Lung (tissue), 12 donors: ENCODE data around the gene TMEM266. TPM values are rescaled to one million over a fixed set of nuclear protein-coding genes. Genes with fewer than 3 reads are reported as not detected.
A peak's percentile ranks its signal among the peaks of the same experiment; 100 is the strongest.

ENCODE experiments used
- ATAC-seq: fragments of 200-7000 bp; cut with Tn5 transposase; one replicate; pipeline ENCODE4 v1.9.1; 2020; ENCODE audit warnings: moderate number of reproducible peaks; ENCODE audit not compliant: insufficient read depth, low FRiP score
- DNase-seq, 3 donors: peaks; one replicate each; pipeline ENCODE4 v3.0.0-alpha.2; 2013 to 2017
- H3K27ac ChIP-seq, 2 donors: one replicate each; pipeline ENCODE4 v1.5.1; 2013; ENCODE audit warnings: mild to moderate bottlenecking in 2 of 2, moderate library complexity in 2 of 2, control low read depth in 1 of 2, inconsistent platforms in 1 of 2, low read depth in 1 of 2, low read length in 1 of 2
- H3K27me3 ChIP-seq, 3 donors: one replicate each; pipeline ENCODE4 v1.5.1; 2013; ENCODE audit warnings: low read length in 2 of 3; ENCODE audit not compliant: control insufficient read depth in 3 of 3, insufficient read depth in 3 of 3
- H3K36me3 ChIP-seq, 4 donors: one replicate each; pipeline ENCODE4 v1.5.1; 2013; ENCODE audit warnings: low read length in 4 of 4, mild to moderate bottlenecking in 1 of 4, moderate library complexity in 1 of 4; ENCODE audit not compliant: control insufficient read depth in 4 of 4, insufficient read depth in 4 of 4
- H3K4me1 ChIP-seq, 5 donors: one replicate each; pipeline ENCODE4 v1.5.1; 2013; ENCODE audit warnings: low read length in 5 of 5, mild to moderate bottlenecking in 2 of 5, moderate library complexity in 1 of 5; ENCODE audit not compliant: control insufficient read depth in 5 of 5, insufficient read depth in 5 of 5
- H3K4me3 ChIP-seq: one replicate; pipeline ENCODE4 v1.5.1; 2013; ENCODE audit warnings: mild to moderate bottlenecking, control low read depth, moderate library complexity
- H3K9ac ChIP-seq, 2 donors: one replicate each; pipeline ENCODE4 v1.5.1; 2013; ENCODE audit warnings: low read length in 2 of 2, control low read depth in 1 of 2; ENCODE audit not compliant: insufficient read depth in 1 of 2
- H3K9me3 ChIP-seq, 4 donors: one replicate each; pipeline ENCODE4 v1.5.1; 2013; ENCODE audit warnings: low read length in 3 of 4, mild to moderate bottlenecking in 1 of 4, moderate library complexity in 1 of 4; ENCODE audit not compliant: control insufficient read depth in 4 of 4, insufficient read depth in 3 of 4
- CTCF ChIP-seq: IDR thresholded peaks from 2 replicates; pipeline ENCODE4 v1.5.1; 2012; ENCODE audit warnings: mild to moderate bottlenecking; ENCODE audit errors: control extremely low read depth, extremely low read depth
- WGBS, 2 donors: extraction: QIAGEN DNeasy Blood & Tissue Kit; methylation state at CpG; one replicate each; pipeline ENCODE4 v1.1.7; 2013; 5-methylcytosine and 5-hydroxymethylcytosine counted together
- polyA plus RNA-seq, 2 donors: library from polyadenylated mRNA; stranded (reverse); fragments of 200-250 nt; gene quantifications; one replicate each; pipeline ENCODE4 v1.2.1, GENCODE V29; 2013
- total RNA-seq, 2 donors: library from RNA; depleted of rRNA in 1 of 2; stranded (reverse); fragments of >200 nt in 1 of 2; gene quantifications; one replicate each; pipeline ENCODE4 v1.2.1, GENCODE V29; 2014 to 2021
- donor health status: control.
- donor health status: control.
- donor health status: Bipolar disorder and iron deficiency.
- donor health status: healthy.
- donor health status: DM: yes; HTN: yes; CAD: no.

TMEM266 gene
- total and polyA plus RNA-seq, 4 donors = 1.1 to 4.4 (median 1.5) TPM

- ATAC-seq (peak; percentile 90), DNase-seq (peak; percentile 75 to 82 (median 79))
- Histone ChIP-seq H3K4me1 (peaks cover 0 to 10% (median 0%) of the 10 kb centered on the region in 5 donors), H3K9me3 (no peaks in the 10 kb centered on the region), H3K4me3 (no peak overlapping the region), H3K9ac (no peak overlapping the region), H3K36me3 (no peaks in the 10 kb centered on the region), H3K27me3 (peaks cover 0 to 14% (median 5%) of the 10 kb centered on the region in 3 donors), H3K27ac (no peak overlapping the region)
- TF ChIP-seq CTCF = peak; percentile 66
- WGBS, 2 donors = 14 to 16% methylated on average over 34 of the region's 34 CpGs
Measured at GRCh38 chr15:76190751-76191538, 131.2 kb downstream of the TMEM266 start.

GRCh38 chr15:76191539-76192244, 131.9 kb downstream of the TMEM266 start:
- 50 to 53% methylated on average over 55 of the region's 55 CpGs for WGBS, 2 donors
- Histone ChIP-seq H3K9me3 (no peaks in the 10 kb centered on the region), H3K27ac (no peak overlapping the region), H3K36me3 (no peaks in the 10 kb centered on the region), H3K9ac (no peak overlapping the region), H3K27me3 (peaks cover 0 to 14% (median 5%) of the 10 kb centered on the region in 3 donors), H3K4me3 (no peak overlapping the region), H3K4me1 (peaks cover 0 to 12% (median 0%) of the 10 kb centered on the region in 5 donors)
- peak in 1 of 3 donors; percentile 29 for DNase-seq
- no peak for TF ChIP-seq CTCF
- no peak for ATAC-seq

- Histone ChIP-seq H3K27me3 (peaks cover 0 to 14% (median 5%) of the 10 kb centered on the region in 3 donors), H3K4me1 (peaks cover 0 to 17% (median 0%) of the 10 kb centered on the region in 5 donors), H3K4me3 (no peak overlapping the region), H3K9me3 (no peaks in the 10 kb centered on the region), H3K9ac (no peak overlapping the region), H3K27ac (no peak overlapping the region), H3K36me3 (no peaks in the 10 kb centered on the region)
- no peak for ATAC-seq
- no peak for DNase-seq
- WGBS, 2 donors = 87 to 91% methylated on average over 8 of the region's 8 CpGs
- TF ChIP-seq CTCF = no peak
Measured at GRCh38 chr15:76192715-76193114, 132.9 kb downstream of the TMEM266 start.
